ENCODE results near the gene MAJIN. TPM values are rescaled to one million over a fixed set of nuclear protein-coding genes. Genes with fewer than 3 reads are reported as not detected.

The MAJIN gene
- total and polyA plus RNA-seq, 10 of the 15 experiments (the other 5 are each of a cell fraction or from before 2014, with no cell fraction given) = 0.10 TPM; not detected in 9

DNA sequence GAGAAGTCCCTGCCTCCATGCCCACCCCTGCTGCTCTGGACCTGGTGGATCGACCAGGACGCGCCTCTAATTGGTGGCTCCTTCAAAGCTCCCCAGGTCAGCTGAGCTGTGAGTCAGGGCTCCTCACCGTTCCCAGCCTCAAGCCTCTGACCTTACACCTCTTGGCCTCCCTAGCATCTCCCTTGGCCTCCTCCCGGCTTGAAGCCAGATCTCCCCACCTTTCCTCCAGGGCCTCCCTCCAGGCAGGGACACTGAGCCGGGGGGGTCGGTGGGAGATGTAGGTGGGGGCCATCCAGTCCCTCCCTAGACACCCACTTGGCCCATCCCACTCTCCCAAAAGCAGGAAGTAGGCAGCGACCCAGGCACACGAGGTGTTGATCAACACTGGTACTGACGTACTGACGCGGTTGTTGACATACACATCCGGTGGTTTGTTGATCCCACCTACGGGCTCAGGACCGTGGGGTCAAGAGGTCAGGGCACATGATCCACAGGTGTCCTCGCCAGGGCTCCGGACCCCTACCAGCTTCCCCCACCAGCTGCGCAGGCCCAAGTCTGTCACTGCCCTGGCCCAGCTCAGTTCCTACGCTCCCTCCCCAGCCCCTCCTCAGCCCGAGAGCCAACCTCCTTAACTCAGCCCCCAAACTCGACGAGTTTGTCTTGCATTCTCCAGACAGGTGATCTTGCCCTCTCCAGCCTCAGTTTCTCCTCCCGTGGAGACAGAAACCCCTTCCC, 55.7 kb downstream of the MAJIN start:
- intact Hi-C loops (cut with micrococcal nuclease; ENCODE audit: unreplicated experiment) = loop anchor here (5.0 kb wide), 1 partner anchor 196 kb away; the partner anchor contains the start of gene TM7SF2
- ATAC-seq = peak; percentile 51
- no peak for DNase-seq (ENCODE audit: low read depth, low spot score)
- in situ Hi-C loops (cut with MboI) = no loop called here
- Histone ChIP-seq H4K20me1 (ENCODE audit: control insufficient read depth, insufficient read depth) (no peaks in the 10 kb centered on the region), H3K27ac (ENCODE audit: control insufficient read depth, insufficient read depth) (peak overlapping the region; percentile 91), H3K36me3 (ENCODE audit: control insufficient read depth in 2 of 2, insufficient read depth in 2 of 2, low read length in 1 of 2) (no peaks in the 10 kb centered on the region; a peak in 3 of 4 replicates), H3K27me3 (replicated peaks in 1 of 2; ENCODE audit: control insufficient read depth in 2 of 2, insufficient read depth in 2 of 2, low read length in 1 of 2) (no peaks in the 10 kb centered on the region), H3K4me2 (ENCODE audit: control insufficient read depth, insufficient read depth) (peak overlapping the region; percentile 94), H2AFZ (ENCODE audit: control insufficient read depth, low read depth, low read length) (peak overlapping the region; percentile 60), H3K4me3 (peak overlapping the region; percentile 86), H3K9ac (ENCODE audit: control insufficient read depth, insufficient read depth, low read length) (peak overlapping the region; percentile 83), H3K4me1 (ENCODE audit: control insufficient read depth, insufficient read depth, low read length) (peaks cover 6% of the 10 kb centered on the region), H3K9me3 (replicated peaks; ENCODE audit: control insufficient read depth, insufficient read depth, low read length) (no peaks in the 10 kb centered on the region), H3K79me2 (ENCODE audit: control insufficient read depth, insufficient read depth, low read length) (peaks cover 11% of the 10 kb centered on the region)
- peak; percentile 74 for FAIRE-seq
- ChIA-PET POLR2A (interaction anchor here (1.4 to 1.8 kb wide), 2 partner anchors 16 to 51 kb away, joined by 4 to 9 read pairs; no protein-coding TSS in a partner anchor), SMC1A (ENCODE audit: uncharacterized antibody, unreplicated experiment) (interaction anchor here (1.7 to 2.5 kb wide), 2 partner anchors 68 to 97 kb away, joined by 4 to 11 read pairs; no protein-coding TSS in a partner anchor), RAD21 (ENCODE audit: unreplicated experiment) (interaction anchor here (1.0 to 1.1 kb wide), 2 partner anchors 22 to 68 kb away, joined by 3 read pairs; no protein-coding TSS in a partner anchor), CTCF (interaction anchor here (0.7 to 1.7 kb wide), 4 partner anchors 68 to 216 kb away, joined by 3 to 6 read pairs (median 3); partner anchors contain the start of gene ZNHIT2)
- 13% methylated on average over 23 of the region's 23 CpGs for WGBS (ENCODE audit: insufficient coverage, insufficient replicate concordance, low lambda C conversion rate, missing lambda C conversion rate)
- no TSS peak for BruUV-seq (replicated peaks)
- TF ChIP-seq MLLT1 (IDR thresholded peaks at IDR 0.05) (peak; percentile 15; the same call in 1 of the 2 replicates), STAT1 (conservative IDR thresholded peaks at IDR 0.05) (no peak), JUND (IDR thresholded peaks at IDR 0.05; ENCODE audit: low read depth, low read length) (no peak), TARDBP (IDR thresholded peaks at IDR 0.05; ENCODE audit: borderline replicate concordance) (no peak), CREB1 (IDR thresholded peaks at IDR 0.05; ENCODE audit: low read depth) (peak; percentile 80; the same call in 1 of the 2 replicates), RCOR1 (conservative IDR thresholded peaks at IDR 0.05; ENCODE audit: low read depth, low read length) (no peak), ZNF687 (IDR thresholded peaks at IDR 0.05) (peak; percentile 50; the same call in 1 of the 2 replicates)
- TF ChIP-seq, protein P1, sequence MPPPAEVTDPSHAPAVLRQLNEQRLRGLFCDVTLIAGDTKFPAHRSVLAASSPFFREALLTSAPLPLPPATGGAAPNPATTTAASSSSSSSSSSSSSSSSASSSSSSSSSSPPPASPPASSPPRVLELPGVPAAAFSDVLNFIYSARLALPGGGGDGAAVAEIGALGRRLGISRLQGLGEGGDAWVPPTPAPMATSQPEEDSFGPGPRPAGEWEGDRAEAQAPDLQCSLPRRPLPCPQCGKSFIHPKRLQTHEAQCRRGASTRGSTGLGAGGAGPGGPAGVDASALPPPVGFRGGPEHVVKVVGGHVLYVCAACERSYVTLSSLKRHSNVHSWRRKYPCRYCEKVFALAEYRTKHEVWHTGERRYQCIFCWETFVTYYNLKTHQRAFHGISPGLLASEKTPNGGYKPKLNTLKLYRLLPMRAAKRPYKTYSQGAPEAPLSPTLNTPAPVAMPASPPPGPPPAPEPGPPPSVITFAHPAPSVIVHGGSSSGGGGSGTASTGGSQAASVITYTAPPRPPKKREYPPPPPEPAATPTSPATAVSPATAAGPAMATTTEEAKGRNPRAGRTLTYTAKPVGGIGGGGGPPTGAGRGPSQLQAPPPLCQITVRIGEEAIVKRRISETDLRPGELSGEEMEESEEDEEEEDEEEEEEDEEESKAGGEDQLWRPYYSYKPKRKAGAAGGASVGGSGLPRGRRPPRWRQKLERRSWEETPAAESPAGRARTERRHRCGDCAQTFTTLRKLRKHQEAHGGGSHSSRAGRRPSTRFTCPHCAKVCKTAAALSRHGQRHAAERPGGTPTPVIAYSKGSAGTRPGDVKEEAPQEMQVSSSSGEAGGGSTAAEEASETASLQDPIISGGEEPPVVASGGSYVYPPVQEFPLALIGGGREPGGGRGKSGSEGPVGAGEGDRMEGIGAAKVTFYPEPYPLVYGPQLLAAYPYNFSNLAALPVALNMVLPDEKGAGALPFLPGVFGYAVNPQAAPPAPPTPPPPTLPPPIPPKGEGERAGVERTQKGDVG (CRISPR knock-in tag; IDR thresholded peaks at IDR 0.05) = no peak
- TF ChIP-seq, protein P2, sequence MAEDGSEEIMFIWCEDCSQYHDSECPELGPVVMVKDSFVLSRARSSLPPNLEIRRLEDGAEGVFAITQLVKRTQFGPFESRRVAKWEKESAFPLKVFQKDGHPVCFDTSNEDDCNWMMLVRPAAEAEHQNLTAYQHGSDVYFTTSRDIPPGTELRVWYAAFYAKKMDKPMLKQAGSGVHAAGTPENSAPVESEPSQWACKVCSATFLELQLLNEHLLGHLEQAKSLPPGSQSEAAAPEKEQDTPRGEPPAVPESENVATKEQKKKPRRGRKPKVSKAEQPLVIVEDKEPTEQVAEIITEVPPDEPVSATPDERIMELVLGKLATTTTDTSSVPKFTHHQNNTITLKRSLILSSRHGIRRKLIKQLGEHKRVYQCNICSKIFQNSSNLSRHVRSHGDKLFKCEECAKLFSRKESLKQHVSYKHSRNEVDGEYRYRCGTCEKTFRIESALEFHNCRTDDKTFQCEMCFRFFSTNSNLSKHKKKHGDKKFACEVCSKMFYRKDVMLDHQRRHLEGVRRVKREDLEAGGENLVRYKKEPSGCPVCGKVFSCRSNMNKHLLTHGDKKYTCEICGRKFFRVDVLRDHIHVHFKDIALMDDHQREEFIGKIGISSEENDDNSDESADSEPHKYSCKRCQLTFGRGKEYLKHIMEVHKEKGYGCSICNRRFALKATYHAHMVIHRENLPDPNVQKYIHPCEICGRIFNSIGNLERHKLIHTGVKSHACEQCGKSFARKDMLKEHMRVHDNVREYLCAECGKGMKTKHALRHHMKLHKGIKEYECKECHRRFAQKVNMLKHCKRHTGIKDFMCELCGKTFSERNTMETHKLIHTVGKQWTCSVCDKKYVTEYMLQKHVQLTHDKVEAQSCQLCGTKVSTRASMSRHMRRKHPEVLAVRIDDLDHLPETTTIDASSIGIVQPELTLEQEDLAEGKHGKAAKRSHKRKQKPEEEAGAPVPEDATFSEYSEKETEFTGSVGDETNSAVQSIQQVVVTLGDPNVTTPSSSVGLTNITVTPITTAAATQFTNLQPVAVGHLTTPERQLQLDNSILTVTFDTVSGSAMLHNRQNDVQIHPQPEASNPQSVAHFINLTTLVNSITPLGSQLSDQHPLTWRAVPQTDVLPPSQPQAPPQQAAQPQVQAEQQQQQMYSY (CRISPR knock-in tag; IDR thresholded peaks at IDR 0.05) = no peak
